Nephron progenitor cell (in vitro differentiated cells): Measurements from ENCODE around the gene C9orf78.

Source experiments
- DNase-seq: peaks from one replicate; pipeline ENCODE4 v3.0.0; 2021
- H3K27ac Mint-ChIP-seq: 2 replicates; pipeline ENCODE4 v1.8.0; 2021; ENCODE audit warnings: mild to moderate bottlenecking, moderate library complexity, mixed read lengths
- H3K27me3 Mint-ChIP-seq: 2 replicates; pipeline ENCODE4 v1.8.0; 2021; ENCODE audit warnings: mild to moderate bottlenecking, low read depth, mixed read lengths; ENCODE audit not compliant: poor library complexity
- H3K36me3 Mint-ChIP-seq: 2 replicates; pipeline ENCODE4 v1.8.0; 2021; ENCODE audit warnings: low read depth, mixed read lengths
- H3K4me1 Mint-ChIP-seq: 2 replicates; pipeline ENCODE4 v1.8.0; 2021; ENCODE audit warnings: mixed read lengths
- H3K4me3 Mint-ChIP-seq: 2 replicates; pipeline ENCODE4 v1.8.0; 2021; ENCODE audit warnings: mild to moderate bottlenecking, moderate library complexity, mixed read lengths
- H3K9me3 Mint-ChIP-seq: 2 replicates; pipeline ENCODE4 v1.8.0; 2021; ENCODE audit warnings: mild to moderate bottlenecking, moderate library complexity, mixed read lengths
- TF ChIP-seq, protein P1 (sequence below): fragments of 200-600 bp; sonication (generic); IDR thresholded peaks from 2 replicates; pipeline ENCODE4 v1.5.0; 2021; ENCODE audit warnings: antibody characterized with exemption

C9orf78 gene

DNA sequence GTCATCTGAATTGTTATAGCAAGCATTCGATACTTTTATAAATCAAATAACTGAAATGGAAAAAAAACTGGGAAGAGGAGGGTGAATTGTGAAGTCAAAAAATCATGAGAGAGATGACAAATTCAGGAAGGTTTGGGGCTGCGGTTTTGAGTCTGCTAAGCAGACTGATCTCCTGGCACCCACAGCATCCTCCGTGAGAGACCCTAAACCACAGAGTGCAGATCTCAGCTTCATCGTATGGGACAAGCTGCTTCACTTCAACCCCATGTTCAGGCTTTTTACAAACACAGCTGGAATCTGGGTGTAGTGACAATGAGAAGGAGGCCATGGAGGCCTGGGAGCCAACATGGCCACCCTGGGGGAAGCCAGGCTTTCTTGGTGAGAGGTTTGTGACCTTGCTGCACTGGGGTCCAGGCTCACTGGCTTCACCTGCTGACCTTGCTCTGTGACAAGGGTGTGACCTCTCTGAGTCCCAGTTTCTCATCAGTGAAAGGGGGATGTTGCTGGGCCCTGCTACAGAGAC is 19.6 kb upstream of the C9orf78 start:
- Mint-ChIP-seq H3K27ac (no peak overlapping the region), H3K9me3 (no peaks in the 10 kb centered on the region), H3K4me1 (peaks cover 20% of the 10 kb centered on the region), H3K27me3 (no peaks in the 10 kb centered on the region), H3K4me3 (no peak overlapping the region), H3K36me3 (peaks cover 64% of the 10 kb centered on the region)
- DNase-seq: no peak
- TF ChIP-seq, protein P1, sequence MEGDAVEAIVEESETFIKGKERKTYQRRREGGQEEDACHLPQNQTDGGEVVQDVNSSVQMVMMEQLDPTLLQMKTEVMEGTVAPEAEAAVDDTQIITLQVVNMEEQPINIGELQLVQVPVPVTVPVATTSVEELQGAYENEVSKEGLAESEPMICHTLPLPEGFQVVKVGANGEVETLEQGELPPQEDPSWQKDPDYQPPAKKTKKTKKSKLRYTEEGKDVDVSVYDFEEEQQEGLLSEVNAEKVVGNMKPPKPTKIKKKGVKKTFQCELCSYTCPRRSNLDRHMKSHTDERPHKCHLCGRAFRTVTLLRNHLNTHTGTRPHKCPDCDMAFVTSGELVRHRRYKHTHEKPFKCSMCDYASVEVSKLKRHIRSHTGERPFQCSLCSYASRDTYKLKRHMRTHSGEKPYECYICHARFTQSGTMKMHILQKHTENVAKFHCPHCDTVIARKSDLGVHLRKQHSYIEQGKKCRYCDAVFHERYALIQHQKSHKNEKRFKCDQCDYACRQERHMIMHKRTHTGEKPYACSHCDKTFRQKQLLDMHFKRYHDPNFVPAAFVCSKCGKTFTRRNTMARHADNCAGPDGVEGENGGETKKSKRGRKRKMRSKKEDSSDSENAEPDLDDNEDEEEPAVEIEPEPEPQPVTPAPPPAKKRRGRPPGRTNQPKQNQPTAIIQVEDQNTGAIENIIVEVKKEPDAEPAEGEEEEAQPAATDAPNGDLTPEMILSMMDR: no peak

DNA sequence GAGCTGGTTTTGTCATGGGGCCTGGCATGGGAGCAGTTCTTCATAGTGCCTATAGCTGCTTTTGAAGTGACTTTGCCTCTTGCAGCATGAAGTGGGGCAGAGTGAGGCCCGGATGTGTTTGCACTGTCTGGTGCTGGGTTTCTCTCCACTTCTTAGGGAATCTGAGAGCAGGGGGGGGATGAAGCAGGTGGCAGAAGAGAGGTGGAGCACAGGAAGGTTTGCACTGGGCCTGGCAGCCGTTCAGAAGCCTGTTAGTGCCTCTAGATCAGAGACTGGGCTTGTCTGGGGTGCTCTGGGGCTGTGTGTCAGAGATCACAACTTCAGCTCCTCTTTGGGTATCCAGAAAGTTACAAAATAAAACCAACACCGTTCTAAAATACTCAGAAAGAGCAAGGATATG is 18.5 kb upstream of the C9orf78 start:
- no peak overlapping the region for H3K27ac Mint-ChIP-seq
- peaks cover 20% of the 10 kb centered on the region for H3K4me1 Mint-ChIP-seq
- DNase-seq: no peak
- peaks cover 63% of the 10 kb centered on the region for H3K36me3 Mint-ChIP-seq
- no peak overlapping the region for H3K4me3 Mint-ChIP-seq
- H3K9me3 Mint-ChIP-seq: no peaks in the 10 kb centered on the region
- TF ChIP-seq, protein P1: no peak
- H3K27me3 Mint-ChIP-seq: no peaks in the 10 kb centered on the region

DNA sequence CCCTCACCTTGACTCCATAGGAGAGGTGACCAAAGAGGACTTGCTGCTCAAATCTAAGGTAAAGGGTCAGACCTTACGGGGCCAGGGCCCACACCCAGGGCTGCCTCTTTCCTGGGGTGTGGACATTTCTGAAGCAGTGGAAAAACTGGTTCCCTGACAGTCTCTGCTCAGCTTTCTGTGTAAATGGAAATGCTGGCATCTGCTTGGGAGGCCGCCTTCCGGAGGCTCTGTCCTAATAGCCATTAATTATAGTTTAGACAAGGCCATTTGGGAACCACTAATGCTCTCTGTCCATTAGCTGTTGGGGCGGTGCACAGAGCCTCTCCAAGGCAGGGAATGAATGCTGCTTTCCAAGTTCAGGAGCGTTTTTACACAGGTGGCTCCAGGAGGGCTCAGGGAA is 17.5 kb upstream of the C9orf78 start:
- TF ChIP-seq, protein P1: no peak
- Mint-ChIP-seq H3K36me3 (peaks cover 58% of the 10 kb centered on the region), H3K4me3 (no peak overlapping the region), H3K4me1 (peaks cover 20% of the 10 kb centered on the region), H3K27ac (no peak overlapping the region), H3K27me3 (no peaks in the 10 kb centered on the region), H3K9me3 (no peaks in the 10 kb centered on the region)
- no peak for DNase-seq

DNA sequence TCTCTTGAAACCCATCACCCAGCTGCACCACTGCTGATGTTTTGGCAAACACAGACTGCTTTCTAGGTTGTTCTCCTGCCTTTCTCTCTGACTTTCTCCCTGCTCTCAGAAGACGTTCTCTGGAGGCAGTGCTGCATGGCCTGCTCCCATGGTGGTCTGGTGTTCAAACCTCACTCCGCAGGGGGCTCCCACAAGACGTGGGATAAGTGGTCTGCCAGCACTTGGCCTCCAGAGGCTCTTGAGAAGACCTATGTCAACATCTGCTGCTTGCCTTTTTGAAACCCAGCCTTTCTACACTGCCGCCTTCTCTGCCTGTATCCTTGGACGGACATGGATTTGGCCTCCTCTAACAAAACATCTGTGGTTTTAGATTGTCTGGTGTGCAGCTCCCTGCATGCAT is 16.7 kb upstream of the C9orf78 start:
- Mint-ChIP-seq H3K4me3 (no peak overlapping the region), H3K4me1 (peaks cover 20% of the 10 kb centered on the region), H3K27me3 (no peaks in the 10 kb centered on the region), H3K27ac (no peak overlapping the region), H3K36me3 (peaks cover 58% of the 10 kb centered on the region), H3K9me3 (no peaks in the 10 kb centered on the region)
- DNase-seq: no peak
- TF ChIP-seq, protein P1: no peak

DNA sequence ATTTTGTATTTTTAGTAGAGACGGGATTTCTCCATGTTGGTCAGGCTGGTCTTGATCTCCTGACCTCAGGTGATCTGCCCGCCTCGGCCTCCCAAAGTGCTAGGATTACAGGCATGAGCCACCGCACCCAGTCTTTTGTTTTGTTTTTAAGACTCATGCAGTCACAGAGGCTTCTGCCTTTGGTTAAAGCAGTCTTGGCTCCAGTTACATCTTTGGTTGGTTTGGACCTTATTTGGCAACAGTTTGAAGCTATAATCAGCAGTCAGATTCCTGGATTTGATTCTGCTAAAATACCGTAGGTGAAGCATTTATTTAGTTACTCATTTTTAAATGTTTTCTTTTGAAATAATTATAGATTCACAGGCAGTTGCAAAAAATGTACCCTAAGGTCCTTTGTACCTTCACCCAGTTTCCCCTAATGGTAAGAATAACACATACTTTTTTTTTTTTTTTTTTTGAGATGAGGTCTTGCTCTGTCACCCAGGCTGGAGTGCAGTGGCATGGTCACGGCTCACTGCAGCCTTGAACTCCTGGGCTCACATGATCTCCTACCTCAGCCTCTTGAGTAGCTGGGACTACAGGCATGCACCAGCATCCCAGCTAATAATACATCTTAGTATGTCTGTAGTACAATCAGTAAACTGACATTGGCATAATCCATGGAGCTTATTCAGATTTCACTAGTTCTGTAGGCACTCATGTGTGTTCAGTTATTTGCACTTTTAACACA is 15.9 kb upstream of the C9orf78 start:
- Mint-ChIP-seq H3K27me3 (no peaks in the 10 kb centered on the region), H3K27ac (no peak overlapping the region), H3K36me3 (peaks cover 50% of the 10 kb centered on the region), H3K9me3 (no peaks in the 10 kb centered on the region), H3K4me1 (peaks cover 20% of the 10 kb centered on the region), H3K4me3 (no peak overlapping the region)
- TF ChIP-seq, protein P1: no peak
- DNase-seq: no peak

DNA sequence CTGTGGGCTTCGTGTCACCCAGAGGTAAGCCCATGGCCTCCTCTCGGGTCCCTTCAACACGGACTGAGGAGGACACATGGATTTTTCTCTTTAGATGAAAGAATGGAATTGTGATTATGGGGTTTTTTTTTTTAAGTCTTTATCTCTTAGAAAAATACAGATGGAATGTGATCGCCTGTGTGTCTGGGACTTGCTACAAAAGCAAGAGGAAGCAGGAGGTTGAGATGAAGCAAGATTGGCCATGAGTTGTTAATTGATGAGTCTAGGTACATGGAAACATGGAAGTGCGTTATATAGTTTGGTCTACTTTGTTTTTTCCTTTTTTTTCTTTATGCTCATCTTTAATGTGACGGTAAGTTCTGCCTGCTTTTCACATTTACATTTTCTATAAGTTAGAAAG is 14.8 kb upstream of the C9orf78 start:
- H3K27ac Mint-ChIP-seq: no peak overlapping the region
- DNase-seq: no peak
- no peaks in the 10 kb centered on the region for H3K9me3 Mint-ChIP-seq
- no peak overlapping the region for H3K4me3 Mint-ChIP-seq
- peaks cover 39% of the 10 kb centered on the region for H3K36me3 Mint-ChIP-seq
- TF ChIP-seq, protein P1: no peak
- peaks cover 20% of the 10 kb centered on the region for H3K4me1 Mint-ChIP-seq
- H3K27me3 Mint-ChIP-seq: no peaks in the 10 kb centered on the region
